C4-2B (cell line): ENCODE results near the gene FIZ1.

Source experiments
- H3K27ac ChIP-seq: fragments of 450-650 bp; 2 replicates; pipeline ENCODE4 v1.5.1; 2017
- CTCF ChIP-seq: fragments of 450-650 bp; conservative IDR thresholded peaks from 2 replicates; pipeline ENCODE4 v1.5.1; 2017; ENCODE audit warnings: mild to moderate bottlenecking
- ZFX ChIP-seq: fragments of 450-650 bp; IDR thresholded peaks from 2 replicates; pipeline ENCODE4 v1.6.1; 2017

Gene FIZ1

GRCh38 chr19:55640043-55640576, 40.8 kb upstream of the FIZ1 start:
- peak overlapping the region; percentile 93 for H3K27ac ChIP-seq
- peak; percentile 86; the same call in 1 of the 2 replicates for TF ChIP-seq ZFX
- peak; percentile 93 for TF ChIP-seq CTCF

- TF ChIP-seq CTCF (peak; percentile 39), ZFX (no peak)
- H3K27ac ChIP-seq = peak overlapping the region; percentile 93
Measured at GRCh38 chr19:55638864-55639359, 39.6 kb upstream of the FIZ1 start.

GRCh38 chr19:55637534-55637933, 38.2 kb upstream of the FIZ1 start:
- no peak overlapping the region for H3K27ac ChIP-seq
- TF ChIP-seq ZFX (no peak), CTCF (no peak)

- no peak overlapping the region for H3K27ac ChIP-seq
- TF ChIP-seq CTCF = no peak
- TF ChIP-seq ZFX = no peak
Measured at GRCh38 chr19:55636723-55637122, 37.4 kb upstream of the FIZ1 start.

GRCh38 chr19:55635856-55636440, 36.6 kb upstream of the FIZ1 start:
- TF ChIP-seq CTCF (no peak), ZFX (no peak)
- H3K27ac ChIP-seq = peak overlapping the region; percentile 90

- H3K27ac ChIP-seq = peak overlapping the region; percentile 90
- TF ChIP-seq ZFX (no peak), CTCF (no peak)
Measured at GRCh38 chr19:55635334-55635717, 36.0 kb upstream of the FIZ1 start.

GRCh38 chr19:55633861-55634260, 34.5 kb upstream of the FIZ1 start:
- no peak overlapping the region for H3K27ac ChIP-seq
- no peak for TF ChIP-seq ZFX
- no peak for TF ChIP-seq CTCF
